NOMO-1 treated with dmso at 0.1 percent for 144 hours (cell line): ENCODE measurements around the gene GRM5.
"Not testable (repeated sequence)": the region's sequence is repeated elsewhere in the genome, so short reads cannot be mapped to it uniquely, and the experiment has no call there.

Experiments
- DNase-seq: peaks from one replicate; lab custom pipeline; 2025; ENCODE audit not compliant: unreplicated experiment; lab: John Stamatoyannopoulos, UW

GRM5 gene

DNA sequence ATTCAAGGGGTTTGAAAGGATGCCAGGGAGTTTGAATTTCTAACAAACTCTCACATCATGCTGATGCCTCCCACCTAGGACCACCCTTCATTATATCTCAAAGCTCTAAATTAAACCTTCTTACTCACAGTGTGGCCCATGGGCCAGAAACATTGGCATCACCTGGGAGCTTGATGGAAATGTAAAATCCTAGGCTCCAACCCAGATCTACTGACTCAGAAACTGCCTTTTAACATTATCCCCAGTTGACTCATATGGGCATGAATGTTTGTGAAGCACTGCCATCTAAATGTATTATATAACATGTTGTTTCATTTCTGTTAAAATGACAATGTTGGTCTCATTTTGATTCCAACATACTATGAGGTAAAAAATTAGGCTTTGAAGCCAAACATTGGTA lies 90.3 kb downstream of the GRM5 start:
- not testable (repeated sequence) for DNase-seq

DNA sequence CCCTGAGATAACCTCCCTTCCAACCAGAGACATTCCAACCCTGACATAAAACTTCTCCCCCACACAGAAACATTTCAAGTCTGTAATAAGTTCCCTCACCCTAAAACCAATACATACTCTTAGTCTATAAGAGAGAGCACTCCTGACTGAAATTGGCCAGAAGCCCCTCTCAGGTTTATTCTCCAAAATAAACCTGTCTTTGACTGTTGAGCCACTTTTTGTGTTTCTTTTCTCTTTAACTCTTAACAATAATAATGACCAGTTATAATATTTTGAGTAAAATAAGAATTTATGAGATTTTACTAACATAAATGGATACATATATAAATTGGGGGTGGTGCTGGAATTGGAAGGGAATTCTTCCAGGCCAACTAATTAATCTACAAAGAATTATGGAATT lies 93.6 kb downstream of the GRM5 start:
- no peak for DNase-seq

DNA sequence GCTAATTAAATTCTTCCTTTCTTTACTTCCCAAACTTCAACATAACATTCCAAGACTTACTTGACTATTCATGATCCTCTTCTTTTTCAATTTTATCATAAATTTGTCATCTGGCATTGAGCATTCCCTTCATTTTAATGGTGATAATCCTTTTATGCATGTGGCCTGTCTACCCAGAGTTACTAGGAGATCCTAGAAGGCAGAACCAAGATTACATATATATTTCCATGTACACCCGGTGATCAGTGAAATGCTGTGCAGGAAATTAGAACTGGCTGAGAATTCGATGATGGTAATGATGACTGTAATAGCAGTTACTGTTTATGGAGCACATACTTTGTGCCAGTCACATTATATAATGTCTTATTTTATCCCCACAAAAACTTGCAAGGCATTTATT lies 104.2 kb downstream of the GRM5 start:
- DNase-seq = not testable (repeated sequence)

DNA sequence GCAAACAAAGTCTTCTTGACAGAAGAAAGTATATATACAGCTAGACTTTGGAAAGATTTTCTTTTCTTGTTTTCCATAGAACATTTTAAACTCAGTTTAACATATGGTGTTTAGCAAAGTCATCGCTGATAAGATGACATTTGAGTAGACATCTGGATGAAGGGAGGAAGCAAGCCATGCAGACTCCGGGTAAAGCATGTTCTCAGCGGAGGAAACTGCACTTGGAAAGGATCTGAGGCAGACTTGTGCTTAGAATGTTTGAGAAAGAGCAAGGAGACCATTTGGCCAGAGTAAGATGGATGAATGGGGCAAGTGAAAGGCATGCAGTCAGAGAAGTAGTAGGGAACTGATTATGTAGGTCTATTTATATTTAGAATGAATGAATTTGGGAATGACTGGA lies 105.9 kb downstream of the GRM5 start:
- DNase-seq = not testable (repeated sequence)

DNA sequence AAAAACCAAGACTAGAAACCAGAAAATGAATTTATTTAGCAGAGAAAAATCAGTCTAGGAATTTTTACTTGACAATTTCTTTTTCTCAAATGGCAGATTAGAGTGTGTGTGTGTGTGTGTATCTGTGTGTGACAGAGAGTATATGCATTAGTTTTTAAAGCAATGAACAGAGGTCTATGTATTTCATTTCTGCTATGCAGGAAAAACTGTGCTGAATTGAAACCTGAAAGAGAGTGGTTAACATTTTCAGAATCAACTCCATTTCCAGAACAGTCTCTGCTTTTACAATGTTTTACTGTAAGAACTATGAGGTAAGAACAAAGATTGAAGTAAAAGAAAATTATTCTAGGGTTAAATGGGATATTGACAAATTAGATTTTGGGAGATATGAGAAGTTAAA lies 114.8 kb downstream of the GRM5 start:
- DNase-seq = no peak

DNA sequence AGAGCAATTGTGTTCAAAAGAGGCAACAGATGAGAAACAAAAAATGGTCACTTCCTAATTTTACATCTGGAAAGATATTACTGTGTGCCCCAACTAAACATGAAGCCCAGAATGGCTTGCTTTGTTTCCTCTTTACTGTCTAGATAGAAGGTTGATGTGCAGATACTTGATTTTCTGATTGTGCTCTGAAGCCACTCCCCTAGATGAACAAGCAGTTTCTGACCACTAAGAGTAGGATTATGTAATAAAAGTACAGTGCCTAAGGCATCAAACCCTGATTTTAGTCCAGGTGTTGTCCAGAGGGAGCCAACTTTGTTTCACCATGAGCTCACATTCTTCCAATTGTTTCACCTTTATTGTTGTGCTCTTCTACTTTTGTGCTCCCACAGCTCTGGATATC lies 116.9 kb downstream of the GRM5 start:
- DNase-seq = not testable (repeated sequence)

DNA sequence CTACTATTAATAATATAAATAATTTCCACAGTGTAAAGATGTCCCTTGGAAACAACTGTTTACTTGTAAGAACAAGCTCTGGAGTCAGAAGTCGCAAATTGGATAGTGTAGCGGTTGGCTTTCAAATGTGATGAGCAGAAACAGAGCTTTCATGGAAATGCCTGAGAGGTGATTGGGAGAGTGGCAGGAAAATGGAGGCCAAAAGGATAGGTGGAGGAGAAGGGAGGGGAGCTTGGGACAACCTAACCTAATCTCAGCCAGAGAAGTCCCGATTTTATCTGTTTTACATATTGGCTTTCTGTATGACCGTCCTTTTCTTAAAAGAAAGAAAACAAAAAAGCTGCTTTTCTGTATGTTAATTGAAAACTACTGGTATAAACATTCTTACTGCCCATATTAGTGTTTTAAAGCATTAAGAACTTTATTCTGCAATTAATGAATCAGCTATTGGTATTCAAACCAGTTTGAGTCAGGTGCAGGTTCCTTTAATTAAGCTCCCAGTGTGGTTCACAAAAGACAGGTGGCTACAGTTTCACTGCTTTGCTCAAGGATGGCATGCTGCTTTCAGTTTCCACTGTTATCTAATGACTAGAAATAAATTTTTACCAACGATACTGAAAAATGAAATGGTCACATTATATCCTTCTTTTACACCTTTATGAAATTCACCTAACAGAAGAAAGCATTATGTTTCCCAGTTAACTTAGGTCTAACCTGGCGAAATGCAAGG lies 117.8 kb downstream of the GRM5 start:
- DNase-seq = not testable (repeated sequence)

DNA sequence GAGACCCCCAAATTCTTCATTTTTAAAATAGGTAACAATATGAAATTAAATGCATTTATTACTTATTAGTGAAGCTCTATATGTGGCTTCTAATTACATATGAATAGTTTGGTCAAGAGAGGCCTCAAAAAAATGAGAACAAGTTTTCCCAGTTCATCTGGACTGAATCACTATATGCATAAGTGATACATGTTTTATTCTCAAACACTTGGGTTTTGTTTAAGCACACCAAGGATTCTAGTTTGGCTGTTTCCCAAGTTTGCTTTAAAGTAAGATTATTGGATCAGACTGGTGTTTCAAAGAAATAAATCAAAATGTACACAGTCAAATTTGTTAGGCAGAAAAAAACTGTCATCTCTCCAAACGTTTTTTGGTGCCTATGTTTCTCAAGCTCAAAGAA lies 136.1 kb downstream of the GRM5 start:
- not testable (repeated sequence) for DNase-seq

DNA sequence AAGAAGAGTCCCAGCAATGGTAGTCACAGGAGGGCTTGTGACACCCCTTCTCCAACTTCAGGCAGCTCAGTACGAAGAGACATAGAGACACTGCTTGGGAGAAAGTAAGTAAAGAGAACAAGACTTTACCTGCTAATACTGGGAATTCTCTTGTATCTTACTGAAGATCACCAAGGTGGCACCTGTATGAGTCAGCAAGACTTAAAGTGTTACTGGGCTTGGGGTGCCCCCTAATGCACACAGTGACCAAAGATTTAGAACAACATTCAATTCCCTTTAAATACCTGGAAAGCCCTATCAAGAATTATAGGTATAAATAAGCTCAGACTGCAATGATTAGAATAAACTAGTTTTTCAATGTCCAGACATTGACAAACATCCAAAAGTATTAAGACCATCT lies 148.7 kb downstream of the GRM5 start:
- DNase-seq = not testable (repeated sequence)

DNA sequence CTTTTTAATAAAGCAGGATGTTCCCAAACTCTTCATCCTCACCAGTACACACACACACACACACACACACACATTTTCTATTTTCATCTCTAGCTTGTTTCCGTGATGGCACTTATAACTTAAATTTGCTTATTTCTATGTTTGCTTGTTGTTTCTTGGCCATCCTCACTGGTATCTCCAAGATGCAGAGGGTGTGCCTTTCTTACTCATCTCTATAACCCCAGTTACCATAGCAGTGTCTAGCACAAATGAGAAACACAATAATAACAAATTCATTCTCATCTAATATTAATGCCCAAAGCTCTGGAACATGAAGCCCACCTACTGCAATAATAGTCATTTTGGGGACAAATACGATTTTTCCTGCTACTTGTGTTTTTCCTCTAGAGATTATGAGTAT lies 156.3 kb downstream of the GRM5 start:
- no peak for DNase-seq

DNA sequence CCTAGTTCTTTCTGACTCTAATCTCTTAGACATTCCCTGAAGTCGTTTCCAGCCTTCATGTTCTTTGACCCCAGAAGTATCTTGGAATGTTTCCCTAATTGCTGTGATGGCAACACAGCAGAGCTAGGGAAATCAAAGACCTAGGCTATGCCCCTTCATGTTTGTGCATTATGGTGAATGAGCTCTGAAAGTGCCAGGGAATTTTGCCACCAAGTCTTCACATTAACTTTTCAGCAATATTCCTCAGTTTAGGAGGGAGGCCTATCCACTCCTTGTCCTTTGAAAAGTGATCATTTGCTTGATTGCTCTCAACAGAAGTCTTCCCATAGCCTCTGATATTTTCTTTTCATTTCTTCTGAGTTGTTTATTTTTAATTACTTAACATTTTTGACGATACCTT lies 164.3 kb downstream of the GRM5 start:
- not testable (repeated sequence) for DNase-seq

DNA sequence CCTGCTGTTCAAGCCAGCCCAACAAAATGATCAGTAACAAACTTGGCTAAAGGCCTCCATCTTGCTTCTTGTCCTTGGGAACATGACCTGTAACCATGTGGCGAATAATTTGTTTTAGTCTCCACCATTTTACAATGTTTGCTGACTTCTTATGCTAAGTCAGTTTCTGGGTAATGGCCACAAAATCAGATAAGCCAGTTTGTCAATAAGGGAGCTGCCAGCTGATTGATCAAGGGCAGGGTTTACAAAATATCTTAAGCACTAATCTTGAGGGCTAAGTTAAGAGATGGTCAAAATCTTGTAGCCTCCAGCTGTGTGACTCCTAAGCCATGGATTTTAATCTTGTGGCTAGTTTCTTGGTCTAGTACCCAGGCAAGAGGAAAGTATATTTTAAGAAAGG lies 176.9 kb downstream of the GRM5 start:
- DNase-seq = not testable (repeated sequence)

DNA sequence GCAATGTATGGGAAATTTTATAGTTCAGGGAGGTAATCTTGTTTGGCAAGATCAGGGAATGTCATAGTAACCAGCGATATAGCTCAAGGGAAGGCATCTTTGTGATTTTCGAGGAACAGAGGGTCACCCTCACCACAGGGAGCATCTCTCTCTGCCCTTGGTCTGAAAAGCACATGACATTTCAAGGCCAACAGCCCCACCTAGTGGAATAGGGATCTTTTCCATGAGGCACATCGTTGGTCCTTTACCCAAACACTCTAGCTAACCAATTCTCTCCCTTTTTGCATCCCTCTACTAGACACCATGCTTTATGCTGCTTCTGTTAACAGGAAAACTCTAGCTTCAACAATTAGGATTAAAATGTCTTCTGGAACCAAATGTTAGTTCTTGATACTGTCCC lies 179.0 kb downstream of the GRM5 start:
- DNase-seq = no peak

DNA sequence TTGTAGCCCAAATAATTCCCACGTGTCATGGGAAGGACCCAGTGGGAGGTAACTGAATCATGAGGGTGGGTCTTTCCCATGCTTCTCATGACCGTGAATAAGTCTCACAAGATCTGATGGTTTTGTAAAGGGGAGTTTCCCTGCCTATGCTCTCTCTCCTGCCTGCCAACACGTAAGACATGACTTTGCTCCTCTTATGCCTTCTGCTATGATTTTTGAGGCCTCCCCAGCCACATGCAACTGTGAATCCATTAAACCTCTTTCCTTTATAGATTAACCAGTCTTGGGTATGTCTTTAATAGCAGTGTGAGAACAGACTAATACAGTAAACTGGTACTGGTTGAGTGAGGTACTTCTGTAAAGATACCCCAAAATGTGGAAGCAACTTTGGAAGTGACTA lies 183.0 kb downstream of the GRM5 start:
- DNase-seq = not testable (repeated sequence)

DNA sequence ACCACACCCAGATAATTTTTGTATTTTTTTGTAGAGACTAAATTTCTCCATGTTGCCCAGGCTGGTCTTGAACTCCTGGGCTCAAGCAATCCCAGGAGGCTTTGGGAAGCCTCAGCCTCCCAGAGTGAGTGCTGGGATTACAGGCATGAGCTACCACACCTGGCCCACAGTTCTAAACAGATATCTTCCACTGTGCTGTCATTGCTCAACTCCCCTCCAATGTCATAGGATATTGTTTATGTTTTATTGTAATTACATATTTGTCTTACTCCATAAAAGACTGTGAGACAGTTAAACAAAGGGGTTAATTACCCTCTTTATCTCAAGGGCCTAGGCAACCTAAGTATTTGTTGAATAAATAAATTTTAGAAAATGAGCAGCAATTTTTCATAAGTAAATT lies 204.2 kb downstream of the GRM5 start:
- DNase-seq = no peak

DNA sequence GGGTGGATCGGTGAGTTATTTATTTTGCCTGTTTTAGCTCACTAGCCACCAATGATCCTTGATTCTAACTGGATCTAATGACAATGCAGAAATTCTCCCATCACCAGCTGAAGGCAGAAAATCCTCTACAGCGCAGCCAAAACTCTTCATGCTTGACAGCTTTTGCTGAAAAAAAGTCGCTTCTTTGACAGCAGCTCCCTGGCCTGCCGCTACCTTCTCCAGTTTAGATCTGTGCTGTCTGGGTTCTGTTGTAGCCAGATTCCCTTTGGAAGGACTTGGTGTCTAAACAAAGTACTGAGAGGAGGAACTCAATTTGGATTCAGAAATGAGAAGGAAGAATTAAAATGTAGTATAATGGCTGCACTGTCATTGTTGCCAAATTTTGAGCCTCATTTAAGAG lies 205.4 kb downstream of the GRM5 start:
- not testable (repeated sequence) for DNase-seq

DNA sequence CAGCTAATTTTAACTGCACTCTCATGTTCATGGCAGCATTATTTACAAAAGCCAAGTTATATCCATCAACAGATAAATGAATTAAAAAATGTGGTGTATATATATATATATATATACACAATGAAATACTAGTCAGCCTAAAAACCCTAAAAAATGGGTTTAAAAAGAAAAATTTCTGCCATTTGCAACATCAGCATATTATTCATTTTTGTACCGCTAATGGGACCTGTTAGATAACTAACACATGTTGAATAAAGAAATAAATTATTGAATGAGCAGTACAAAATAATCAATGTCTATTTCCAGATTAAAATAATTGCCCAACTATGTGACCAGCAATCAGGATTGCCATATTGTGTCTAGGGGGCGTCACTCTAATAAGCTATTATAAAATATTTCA lies 211.8 kb downstream of the GRM5 start:
- not testable (repeated sequence) for DNase-seq

DNA sequence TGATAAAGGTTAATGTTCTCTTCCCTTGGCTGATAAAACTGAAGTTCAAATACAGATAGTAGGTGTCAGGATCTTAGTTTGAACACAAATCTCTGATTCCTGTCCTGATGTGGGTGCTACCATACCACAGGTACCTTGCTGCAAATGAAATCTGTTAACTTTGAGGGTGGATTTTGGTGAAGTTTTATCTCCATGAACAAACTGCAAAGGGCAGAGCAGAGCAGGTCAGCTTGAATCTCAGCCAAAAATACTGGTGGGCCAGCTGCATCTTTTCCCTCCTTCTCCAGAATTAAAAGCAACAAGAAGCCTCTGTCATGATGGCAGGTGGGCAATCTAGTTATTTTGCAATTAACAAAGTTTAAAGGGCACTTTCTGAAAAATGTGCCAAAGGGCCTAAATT lies 214.2 kb downstream of the GRM5 start:
- DNase-seq = not testable (repeated sequence)

DNA sequence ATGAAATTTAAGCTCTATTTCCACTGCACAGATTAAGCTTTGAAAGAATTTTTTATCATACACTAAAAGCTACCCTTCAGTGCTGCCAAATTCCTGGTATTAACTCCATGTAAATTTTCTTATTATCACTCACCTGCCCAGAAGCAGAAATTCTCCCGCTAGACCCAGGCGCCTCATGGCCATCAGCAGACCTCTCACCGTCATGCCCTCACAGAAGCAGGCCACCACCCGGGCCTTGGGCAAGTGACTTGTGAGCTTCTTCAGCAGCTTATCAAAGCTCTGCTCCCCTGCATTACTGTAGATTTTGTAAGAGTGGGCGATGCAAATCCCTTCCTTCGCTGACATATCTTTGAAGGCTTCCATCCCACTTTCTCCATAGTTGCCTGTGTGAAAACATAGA lies 216.0 kb downstream of the GRM5 start:
- not testable (repeated sequence) for DNase-seq

DNA sequence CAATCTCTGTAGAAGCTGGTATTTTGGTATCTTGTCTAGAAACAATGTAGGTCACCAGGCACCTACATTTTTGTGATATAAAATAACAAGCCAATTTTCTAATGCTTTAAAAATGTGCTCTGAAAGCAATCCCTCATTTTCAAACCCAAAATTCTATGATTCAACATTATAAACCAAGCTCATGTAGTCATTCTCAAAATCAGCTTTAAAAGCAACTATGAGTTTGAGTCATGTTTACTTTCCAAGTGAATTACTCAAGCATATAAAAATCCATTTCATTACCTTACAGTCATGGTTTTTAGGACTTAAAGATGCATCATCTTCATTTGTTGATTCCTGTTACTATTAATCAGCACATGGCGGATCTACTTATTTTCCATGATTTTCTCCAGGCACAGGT lies 216.4 kb downstream of the GRM5 start:
- DNase-seq = no peak

DNA sequence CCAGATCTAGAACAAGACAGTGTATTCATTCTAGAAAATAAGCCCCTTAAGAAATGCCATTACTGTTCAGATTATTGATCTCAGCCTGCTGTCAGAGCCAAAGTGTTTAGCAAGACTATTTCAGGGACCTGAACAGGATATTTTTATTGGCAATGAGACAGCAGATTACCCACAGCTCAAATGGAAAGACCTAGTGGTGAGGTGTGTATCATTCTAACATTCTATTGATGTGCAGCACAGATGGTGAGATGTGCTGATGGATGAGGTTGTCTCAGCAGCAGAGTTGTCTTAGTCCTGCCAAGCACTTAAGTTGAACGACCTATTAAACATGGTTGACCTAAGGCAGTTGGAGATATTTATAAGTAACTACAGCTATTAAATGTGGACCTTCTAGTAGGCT lies 219.5 kb downstream of the GRM5 start:
- not testable (repeated sequence) for DNase-seq

DNA sequence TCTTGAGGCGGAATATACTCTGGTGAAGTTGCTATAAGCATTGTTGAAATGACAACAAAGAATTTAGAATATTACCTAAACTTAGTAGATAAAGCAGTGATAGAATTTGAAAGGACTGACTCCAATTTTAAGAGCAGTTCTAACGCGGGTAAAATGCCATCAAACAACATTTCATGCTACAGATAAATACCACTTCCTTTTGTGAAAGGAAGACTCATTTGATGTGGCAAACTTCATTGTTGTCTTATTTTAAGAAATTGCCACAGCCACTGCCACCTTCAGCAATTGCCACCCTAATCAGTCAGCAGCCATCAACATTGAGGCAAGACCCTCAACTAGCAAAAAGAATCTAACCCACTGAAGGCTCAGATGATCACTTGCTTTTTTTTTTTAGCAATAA lies 220.8 kb downstream of the GRM5 start:
- DNase-seq = not testable (repeated sequence)

DNA sequence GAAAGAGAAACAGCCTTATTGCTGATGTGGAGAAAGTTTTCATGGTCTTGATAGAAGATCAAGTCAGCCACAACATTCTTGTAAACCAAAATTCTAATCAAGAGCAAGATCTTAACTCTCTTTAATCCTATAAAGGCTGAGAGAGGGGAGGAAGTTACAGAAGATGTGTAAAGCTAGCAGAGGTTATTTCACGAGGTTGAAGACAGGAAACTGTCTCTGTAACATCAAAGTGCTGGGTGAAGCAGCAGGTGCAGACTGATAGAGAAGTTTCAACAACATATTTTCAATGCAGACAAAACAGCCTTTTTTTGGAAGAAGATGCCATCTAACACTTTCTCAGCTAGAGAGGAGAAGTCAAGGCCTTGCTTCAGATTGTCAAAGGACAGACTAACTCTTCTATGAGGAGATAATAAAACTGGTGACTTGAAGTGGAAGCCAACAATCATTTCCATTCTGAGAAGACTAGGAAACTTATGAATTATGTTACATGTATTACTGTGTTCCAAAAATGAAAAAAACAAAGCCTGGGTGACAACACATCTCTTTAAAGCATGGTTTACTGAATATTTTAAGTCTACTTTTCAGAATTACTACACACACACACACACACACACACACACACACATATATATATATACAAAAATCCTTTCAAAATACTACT lies 221.9 kb downstream of the GRM5 start:
- DNase-seq = not testable (repeated sequence)
